HepG2 (cell line): Measurements from ENCODE around the gene HNRNPL. TPM values are rescaled to one million over a fixed set of nuclear protein-coding genes. Genes with fewer than 3 reads are reported as not detected.

Experiments
- ATM ChIP-seq: fragments of 450-650 bp; IDR thresholded peaks from 2 replicates; pipeline ENCODE4 v1.7.1; 2017; ENCODE audit warnings: mild to moderate bottlenecking, borderline replicate concordance
- CCDC6 ChIP-seq: sonication (generic); formaldehyde crosslinking; IDR thresholded peaks from 2 replicates; pipeline ENCODE4 v1.8.1; 2022; ENCODE audit warnings: mild to moderate bottlenecking, missing genetic modification reagents, moderate library complexity
- CENPT ChIP-seq: sonication (generic); formaldehyde crosslinking; IDR thresholded peaks from 2 replicates; pipeline ENCODE4 v1.8.0; 2022; ENCODE audit warnings: low read depth, mild to moderate bottlenecking, moderate library complexity, missing genetic modification reagents
- EZH2 ChIP-seq: conservative IDR thresholded peaks from 2 replicates; pipeline ENCODE4 v1.6.1; 2012; ENCODE audit warnings: mild to moderate bottlenecking, low read depth, low read length, moderate library complexity
- GLMP ChIP-seq: sonication (generic); formaldehyde crosslinking; IDR thresholded peaks from 2 replicates; pipeline ENCODE4 v1.9.0; 2021; ENCODE audit warnings: missing genetic modification reagents, mild to moderate bottlenecking, borderline replicate concordance
- HNRNPH1 ChIP-seq: fragments of 200-400 bp; formaldehyde crosslinking; optimal IDR thresholded peaks from 2 replicates; pipeline ENCODE3; 2017; ENCODE audit warnings: mild to moderate bottlenecking, low read depth, low read length
- NCOA1 ChIP-seq: sonication (generic); formaldehyde crosslinking; IDR thresholded peaks from 2 replicates; pipeline ENCODE4 v1.9.0; 2021; ENCODE audit warnings: missing genetic modification reagents
- POLR2A ChIP-seq, 2 experiments: IDR thresholded peaks; 2 replicates each; pipeline ENCODE4 v1.6.1; 2011; ENCODE audit warnings: low read depth in 2 of 2, low read length in 2 of 2, mild to moderate bottlenecking in 1 of 2, moderate library complexity in 1 of 2; ENCODE audit not compliant: insufficient read depth in 1 of 2
- SMAD1 ChIP-seq: sonication (generic); formaldehyde crosslinking; IDR thresholded peaks from 2 replicates; pipeline ENCODE4 v1.4.0; 2020; ENCODE audit warnings: missing genetic modification reagents, low read depth, mild to moderate bottlenecking, borderline replicate concordance
- STAT5B ChIP-seq: sonication (generic); formaldehyde crosslinking; IDR thresholded peaks from 2 replicates; pipeline ENCODE4 v1.4.0; 2020; ENCODE audit warnings: missing genetic modification reagents
- TRIM24 ChIP-seq: sonication (generic); formaldehyde crosslinking; IDR thresholded peaks from 2 replicates; pipeline ENCODE4 v1.8.0; 2022; ENCODE audit warnings: mild to moderate bottlenecking, missing genetic modification reagents
- ZNF138 ChIP-seq: sonication (generic); formaldehyde crosslinking; IDR thresholded peaks from 2 replicates; pipeline ENCODE4 v1.5.0; 2020; ENCODE audit warnings: mild to moderate bottlenecking, low read depth, missing genetic modification reagents
- ZNF234 ChIP-seq: sonication (generic); formaldehyde crosslinking; conservative IDR thresholded peaks from 2 replicates; pipeline ENCODE4 v1.5.1; 2020; ENCODE audit warnings: mild to moderate bottlenecking, missing genetic modification reagents
- ZNF691 ChIP-seq: sonication (generic); formaldehyde crosslinking; IDR thresholded peaks from 2 replicates; pipeline ENCODE4 v1.4.0; 2020; ENCODE audit warnings: missing genetic modification reagents, low read depth, mild to moderate bottlenecking, borderline replicate concordance
- polyA plus RNA-seq, 8 experiments: library from polyadenylated mRNA; depleted of rRNA in 3 of 8; stranded (reverse) in 7 of 8; unstranded in 1 of 8; fragments of >200 nt; fragmentation: Illumina TruSeq in 4 of 8; extraction: Trizol in 4 of 8; gene quantifications; 2 replicates each; pipeline versions ENCODE4 v1.2.1 to v1.2.3, GENCODE V29; 2011 to 2016; ENCODE audit warnings: low read depth in 4 of 8, missing spikeins in 1 of 8, mixed read lengths in 1 of 8; ENCODE audit not compliant: insufficient read depth in 1 of 8
- total RNA-seq, 5 experiments: library from RNA; depleted of rRNA; stranded (reverse); fragments of >200 nt; fragmentation: Illumina TruSeq; extraction: Trizol; gene quantifications; 2 replicates each; pipeline ENCODE4 v1.2.3, GENCODE V29; 2016; ENCODE audit warnings: low read depth in 1 of 5
- TF ChIP-seq, protein P1 (sequence below): sonication (generic); formaldehyde crosslinking; IDR thresholded peaks from 2 replicates; pipeline ENCODE4 v1.9.0; 2021; ENCODE audit warnings: mild to moderate bottlenecking, missing genetic modification reagents
- TF ChIP-seq, protein P2 (sequence below): sonication (generic); formaldehyde crosslinking; IDR thresholded peaks from 2 replicates; pipeline ENCODE4 v1.4.0; 2020; ENCODE audit warnings: missing genetic modification reagents
- TF ChIP-seq, protein P3 (sequence below): sonication (generic); formaldehyde crosslinking; IDR thresholded peaks from 2 replicates; pipeline ENCODE4 v1.5.0; 2020; ENCODE audit warnings: missing genetic modification reagents, mild to moderate bottlenecking, borderline replicate concordance

HNRNPL gene
- total and polyA plus RNA-seq, 2 of the 13 experiments (the other 11 are each of a cell fraction or from before 2014, with no cell fraction given) = 156 to 278 TPM

DNA sequence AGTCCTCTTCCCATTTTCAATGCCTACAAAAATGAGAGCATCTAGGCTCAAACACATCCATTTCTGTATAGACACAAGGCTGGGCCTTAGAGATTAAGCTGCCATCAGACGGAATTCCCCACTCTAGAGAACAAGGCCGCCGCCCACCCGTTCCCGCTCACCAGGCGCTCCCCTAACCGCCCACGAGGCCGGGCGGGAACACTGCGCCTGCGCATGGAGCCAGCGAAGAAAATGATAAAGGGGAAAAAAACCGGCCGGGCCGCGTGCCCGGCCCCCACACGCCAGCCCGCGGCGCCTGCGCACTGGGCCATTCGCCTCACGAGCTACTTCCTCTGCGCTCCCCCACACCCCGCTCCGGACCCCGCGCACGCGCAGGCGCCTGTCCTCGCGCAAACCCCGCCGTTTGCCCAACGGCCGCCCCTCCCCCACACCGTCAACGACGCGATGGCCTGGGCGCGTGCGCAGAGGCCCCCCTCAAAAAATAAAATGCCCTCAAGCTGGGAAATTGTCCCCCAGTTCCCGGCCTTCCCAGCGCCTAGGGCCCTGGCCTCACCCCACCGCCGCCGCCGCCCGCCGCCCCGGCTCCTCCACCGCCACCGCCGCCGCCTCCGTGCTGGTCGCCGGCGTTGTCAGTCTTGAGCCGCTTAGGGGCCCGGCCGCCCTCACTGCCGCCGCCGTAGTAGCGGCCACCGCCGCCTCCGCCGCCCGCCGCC, 483 bp downstream of the HNRNPL start (continued):
- TF ChIP-seq, protein P1, sequence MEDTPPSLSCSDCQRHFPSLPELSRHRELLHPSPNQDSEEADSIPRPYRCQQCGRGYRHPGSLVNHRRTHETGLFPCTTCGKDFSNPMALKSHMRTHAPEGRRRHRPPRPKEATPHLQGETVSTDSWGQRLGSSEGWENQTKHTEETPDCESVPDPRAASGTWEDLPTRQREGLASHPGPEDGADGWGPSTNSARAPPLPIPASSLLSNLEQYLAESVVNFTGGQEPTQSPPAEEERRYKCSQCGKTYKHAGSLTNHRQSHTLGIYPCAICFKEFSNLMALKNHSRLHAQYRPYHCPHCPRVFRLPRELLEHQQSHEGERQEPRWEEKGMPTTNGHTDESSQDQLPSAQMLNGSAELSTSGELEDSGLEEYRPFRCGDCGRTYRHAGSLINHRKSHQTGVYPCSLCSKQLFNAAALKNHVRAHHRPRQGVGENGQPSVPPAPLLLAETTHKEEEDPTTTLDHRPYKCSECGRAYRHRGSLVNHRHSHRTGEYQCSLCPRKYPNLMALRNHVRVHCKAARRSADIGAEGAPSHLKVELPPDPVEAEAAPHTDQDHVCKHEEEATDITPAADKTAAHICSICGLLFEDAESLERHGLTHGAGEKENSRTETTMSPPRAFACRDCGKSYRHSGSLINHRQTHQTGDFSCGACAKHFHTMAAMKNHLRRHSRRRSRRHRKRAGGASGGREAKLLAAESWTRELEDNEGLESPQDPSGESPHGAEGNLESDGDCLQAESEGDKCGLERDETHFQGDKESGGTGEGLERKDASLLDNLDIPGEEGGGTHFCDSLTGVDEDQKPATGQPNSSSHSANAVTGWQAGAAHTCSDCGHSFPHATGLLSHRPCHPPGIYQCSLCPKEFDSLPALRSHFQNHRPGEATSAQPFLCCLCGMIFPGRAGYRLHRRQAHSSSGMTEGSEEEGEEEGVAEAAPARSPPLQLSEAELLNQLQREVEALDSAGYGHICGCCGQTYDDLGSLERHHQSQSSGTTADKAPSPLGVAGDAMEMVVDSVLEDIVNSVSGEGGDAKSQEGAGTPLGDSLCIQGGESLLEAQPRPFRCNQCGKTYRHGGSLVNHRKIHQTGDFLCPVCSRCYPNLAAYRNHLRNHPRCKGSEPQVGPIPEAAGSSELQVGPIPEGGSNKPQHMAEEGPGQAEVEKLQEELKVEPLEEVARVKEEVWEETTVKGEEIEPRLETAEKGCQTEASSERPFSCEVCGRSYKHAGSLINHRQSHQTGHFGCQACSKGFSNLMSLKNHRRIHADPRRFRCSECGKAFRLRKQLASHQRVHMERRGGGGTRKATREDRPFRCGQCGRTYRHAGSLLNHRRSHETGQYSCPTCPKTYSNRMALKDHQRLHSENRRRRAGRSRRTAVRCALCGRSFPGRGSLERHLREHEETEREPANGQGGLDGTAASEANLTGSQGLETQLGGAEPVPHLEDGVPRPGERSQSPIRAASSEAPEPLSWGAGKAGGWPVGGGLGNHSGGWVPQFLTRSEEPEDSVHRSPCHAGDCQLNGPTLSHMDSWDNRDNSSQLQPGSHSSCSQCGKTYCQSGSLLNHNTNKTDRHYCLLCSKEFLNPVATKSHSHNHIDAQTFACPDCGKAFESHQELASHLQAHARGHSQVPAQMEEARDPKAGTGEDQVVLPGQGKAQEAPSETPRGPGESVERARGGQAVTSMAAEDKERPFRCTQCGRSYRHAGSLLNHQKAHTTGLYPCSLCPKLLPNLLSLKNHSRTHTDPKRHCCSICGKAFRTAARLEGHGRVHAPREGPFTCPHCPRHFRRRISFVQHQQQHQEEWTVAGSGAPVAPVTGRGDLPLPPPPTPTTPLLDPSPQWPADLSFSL (CRISPR knock-in tag) = no peak
- TF ChIP-seq, protein P2, sequence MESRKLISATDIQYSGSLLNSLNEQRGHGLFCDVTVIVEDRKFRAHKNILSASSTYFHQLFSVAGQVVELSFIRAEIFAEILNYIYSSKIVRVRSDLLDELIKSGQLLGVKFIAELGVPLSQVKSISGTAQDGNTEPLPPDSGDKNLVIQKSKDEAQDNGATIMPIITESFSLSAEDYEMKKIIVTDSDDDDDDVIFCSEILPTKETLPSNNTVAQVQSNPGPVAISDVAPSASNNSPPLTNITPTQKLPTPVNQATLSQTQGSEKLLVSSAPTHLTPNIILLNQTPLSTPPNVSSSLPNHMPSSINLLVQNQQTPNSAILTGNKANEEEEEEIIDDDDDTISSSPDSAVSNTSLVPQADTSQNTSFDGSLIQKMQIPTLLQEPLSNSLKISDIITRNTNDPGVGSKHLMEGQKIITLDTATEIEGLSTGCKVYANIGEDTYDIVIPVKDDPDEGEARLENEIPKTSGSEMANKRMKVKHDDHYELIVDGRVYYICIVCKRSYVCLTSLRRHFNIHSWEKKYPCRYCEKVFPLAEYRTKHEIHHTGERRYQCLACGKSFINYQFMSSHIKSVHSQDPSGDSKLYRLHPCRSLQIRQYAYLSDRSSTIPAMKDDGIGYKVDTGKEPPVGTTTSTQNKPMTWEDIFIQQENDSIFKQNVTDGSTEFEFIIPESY (CRISPR knock-in tag) = no peak
- TF ChIP-seq ZNF691 (no peak), ATM (no peak), ZNF234 (CRISPR knock-in tag) (peak; percentile 64; the same call in 1 of the 2 replicates), NCOA1 (CRISPR knock-in tag) (no peak), SMAD1 (no peak), HNRNPH1 (no peak), POLR2A (IDR thresholded peaks at IDR 0.05; ENCODE audit: insufficient read depth in 1 of 2, low read depth in 2 of 2, low read length in 2 of 2) (peak; percentile 9 to 18; a peak in 1 of 4 replicates), STAT5B (CRISPR knock-in tag) (no peak), GLMP (CRISPR knock-in tag) (no peak), ZNF138 (CRISPR knock-in tag) (no peak), CCDC6 (CRISPR knock-in tag) (no peak; the same call in 1 of the 2 replicates), CENPT (0 out of 2 replicates have a peak, but pooled peaks have one; percentile 67), TRIM24 (CRISPR knock-in tag) (no peak), EZH2 (no peak)
- TF ChIP-seq, protein P3, sequence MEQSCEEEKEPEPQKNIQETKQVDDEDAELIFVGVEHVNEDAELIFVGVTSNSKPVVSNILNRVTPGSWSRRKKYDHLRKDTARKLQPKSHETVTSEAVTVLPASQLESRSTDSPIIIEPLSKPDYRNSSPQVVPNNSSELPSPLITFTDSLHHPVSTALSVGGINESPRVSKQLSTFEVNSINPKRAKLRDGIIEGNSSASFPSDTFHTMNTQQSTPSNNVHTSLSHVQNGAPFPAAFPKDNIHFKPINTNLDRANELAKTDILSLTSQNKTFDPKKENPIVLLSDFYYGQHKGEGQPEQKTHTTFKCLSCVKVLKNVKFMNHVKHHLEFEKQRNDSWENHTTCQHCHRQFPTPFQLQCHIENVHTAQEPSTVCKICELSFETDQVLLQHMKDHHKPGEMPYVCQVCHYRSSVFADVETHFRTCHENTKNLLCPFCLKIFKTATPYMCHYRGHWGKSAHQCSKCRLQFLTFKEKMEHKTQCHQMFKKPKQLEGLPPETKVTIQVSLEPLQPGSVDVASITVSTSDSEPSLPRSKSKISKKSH (CRISPR knock-in tag) = no peak
